ENCODE results near the gene SYT17.

The SYT17 gene

DNA sequence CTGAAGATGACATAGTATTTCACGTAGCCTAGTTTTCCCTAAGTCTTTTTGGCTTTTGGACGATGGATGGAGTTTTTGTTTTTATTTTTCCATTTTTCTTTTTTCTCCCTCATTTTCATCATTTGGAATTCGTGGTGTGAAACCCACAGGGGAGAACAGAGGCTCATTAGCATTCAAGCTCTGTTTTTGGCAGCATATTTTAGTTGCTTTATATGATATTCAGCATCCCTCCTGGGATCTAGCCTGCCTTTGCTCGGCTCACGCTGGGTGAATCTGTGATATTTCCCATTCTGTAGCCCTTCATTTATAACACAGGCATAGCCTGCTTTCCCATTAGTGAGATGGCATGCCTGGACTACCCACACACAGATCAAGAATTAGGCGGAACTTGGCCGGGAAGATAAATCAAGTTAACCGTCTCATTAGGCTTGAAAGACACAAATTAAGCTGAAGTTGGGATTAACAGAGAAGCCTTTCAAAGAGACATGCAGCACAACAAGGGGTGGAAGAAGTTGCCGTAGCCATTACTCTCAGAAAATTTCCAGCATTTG, 97.4 kb downstream of the SYT17 start:
- DNase-seq (ENCODE audit: low read depth) = no peak

DNA sequence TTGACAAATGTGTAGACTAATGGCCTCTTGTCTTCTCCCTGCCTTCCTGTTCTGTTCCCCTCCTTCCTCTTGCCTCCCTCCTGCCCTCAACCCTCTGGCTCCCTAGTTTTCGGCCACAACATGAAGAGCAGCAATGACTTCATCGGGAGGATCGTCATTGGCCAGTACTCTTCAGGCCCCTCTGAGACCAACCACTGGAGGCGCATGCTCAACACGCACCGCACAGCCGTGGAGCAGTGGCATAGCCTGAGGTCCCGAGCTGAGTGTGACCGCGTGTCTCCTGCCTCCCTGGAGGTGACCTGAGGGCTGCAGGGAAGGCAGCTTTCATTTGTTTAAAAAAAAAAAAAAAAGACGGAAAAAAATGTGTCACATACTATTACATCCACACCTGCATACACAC, 98.7 kb downstream of the SYT17 start:
- no peak for DNase-seq (ENCODE audit: low read depth)

DNA sequence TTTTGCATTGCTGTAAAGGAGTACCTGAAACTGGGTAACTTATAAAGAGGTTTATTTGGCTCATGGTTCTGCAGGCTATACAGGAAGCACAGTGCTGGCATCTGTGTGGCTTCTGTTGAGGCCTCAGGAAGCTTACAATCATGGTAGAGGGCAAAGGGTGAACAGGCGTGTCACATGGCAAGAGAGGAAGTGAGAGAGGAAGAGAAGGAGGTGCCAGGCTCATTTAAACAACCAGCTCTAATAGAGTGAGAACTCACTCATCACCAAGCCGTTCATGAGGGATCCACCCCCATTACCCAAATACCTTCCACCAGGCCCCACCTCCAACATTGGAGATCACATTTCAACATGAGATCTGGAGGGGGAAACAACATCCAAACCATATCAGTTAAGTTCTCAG, 101.1 kb downstream of the SYT17 start:
- DNase-seq (ENCODE audit: low read depth) = no peak

DNA sequence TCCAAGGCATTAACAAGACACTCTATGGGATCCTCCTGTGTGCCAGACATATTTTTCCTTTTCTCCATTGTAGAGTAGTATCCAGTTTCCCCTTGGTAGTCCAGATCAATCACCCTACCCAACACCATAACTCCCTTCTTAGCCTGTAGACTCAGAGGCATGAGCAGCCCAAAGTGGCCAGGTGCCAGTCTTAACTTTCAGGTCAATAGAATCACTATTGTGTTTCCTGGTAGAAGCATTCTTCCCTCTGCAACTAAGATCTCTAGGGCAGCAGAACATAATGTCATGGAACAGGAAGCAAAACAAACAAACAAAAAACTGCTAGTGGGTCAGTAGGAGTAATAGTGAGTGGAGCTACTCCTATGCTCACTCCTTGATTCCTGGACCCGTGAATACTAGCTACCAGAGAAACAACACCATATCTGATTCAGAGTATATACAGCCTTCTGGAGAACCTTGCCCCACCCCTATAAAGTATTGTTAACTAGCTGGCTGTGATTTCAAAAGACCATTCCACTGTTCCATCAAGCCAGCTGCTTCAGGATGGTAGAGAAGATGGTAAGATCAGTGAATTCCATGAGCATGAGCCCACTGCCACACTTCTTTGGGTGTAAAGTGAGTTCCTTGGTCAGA, 106.2 kb downstream of the SYT17 start:
- no peak for DNase-seq (ENCODE audit: low read depth)

DNA sequence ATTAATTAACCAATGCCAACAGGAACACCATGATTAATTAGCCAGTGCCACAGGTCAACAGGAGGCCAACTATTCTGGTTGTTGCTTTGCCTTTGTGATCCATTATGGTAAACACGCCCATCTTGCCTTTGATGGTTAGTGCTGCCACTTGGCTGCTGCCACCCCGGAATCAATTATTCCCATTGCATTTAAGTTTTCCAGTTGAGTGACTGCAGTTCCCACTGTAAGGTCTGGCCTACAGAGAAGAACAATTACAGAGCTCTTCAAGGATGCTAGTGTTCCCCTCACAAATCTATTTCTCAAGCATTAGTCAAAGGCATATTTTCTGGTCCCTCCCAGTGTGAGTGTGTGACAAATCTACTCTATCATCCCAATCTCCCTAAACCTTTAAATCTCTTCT, 110.4 kb downstream of the SYT17 start:
- DNase-seq (ENCODE audit: low read depth) = no peak

DNA sequence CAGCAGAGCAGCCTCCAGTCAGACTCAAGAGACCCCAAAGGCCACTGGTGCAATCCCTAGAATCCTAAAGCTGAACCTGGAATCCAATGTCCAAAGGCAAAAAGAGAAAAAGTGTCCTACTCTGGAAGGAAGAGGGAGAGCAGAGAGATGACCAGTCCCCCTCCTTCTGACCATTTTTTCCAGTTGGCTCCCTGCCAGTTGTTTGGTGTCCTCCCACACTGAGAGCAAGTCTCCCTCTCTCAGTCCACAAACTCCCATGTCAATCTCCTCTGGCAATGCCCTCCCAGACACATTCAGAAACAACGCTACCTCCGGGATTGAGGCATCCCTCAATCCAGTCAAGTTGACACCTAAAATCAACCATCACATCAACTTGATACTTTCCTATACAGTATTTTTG, 113.2 kb downstream of the SYT17 start:
- DNase-seq (ENCODE audit: low read depth) = no peak

DNA sequence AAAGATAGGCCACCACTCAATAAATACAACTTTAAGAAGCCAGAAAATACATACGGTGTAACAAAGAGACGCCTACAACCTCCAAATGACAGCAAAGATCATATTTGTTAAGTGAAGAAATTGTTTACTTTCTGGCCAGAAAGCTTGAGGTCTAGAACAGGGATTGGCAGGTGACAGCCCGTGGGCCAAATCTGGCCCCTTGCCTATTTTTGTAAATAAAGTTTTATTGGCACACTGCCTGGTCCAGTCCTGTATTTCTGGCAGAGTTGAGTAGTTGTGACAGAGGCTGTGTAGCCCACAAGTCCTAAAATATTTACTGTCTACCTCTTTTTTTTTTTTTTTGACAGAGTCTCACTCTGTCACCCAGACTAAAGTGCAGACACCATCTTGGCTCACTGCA, 114.1 kb downstream of the SYT17 start:
- no peak for DNase-seq (ENCODE audit: low read depth)

DNA sequence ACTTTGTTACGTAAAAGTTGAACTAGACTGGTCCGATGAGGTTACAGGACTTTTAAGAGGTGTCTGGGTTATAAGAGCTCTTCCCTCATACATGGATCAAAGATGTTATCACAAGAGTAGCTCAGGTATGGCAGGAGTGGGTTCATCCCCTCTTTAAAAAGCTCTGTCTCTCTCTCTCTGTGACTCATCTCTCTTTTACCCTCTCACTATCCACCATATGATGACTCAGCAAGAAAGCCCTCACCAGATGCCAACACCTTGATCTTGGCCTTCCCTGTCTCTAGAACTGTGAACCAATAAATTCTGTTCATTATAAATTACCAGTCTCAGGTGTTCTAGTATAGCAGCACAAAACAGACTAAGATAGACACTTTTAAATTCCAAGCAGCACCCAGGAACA, 115.6 kb downstream of the SYT17 start:
- DNase-seq (ENCODE audit: low read depth) = no peak

DNA sequence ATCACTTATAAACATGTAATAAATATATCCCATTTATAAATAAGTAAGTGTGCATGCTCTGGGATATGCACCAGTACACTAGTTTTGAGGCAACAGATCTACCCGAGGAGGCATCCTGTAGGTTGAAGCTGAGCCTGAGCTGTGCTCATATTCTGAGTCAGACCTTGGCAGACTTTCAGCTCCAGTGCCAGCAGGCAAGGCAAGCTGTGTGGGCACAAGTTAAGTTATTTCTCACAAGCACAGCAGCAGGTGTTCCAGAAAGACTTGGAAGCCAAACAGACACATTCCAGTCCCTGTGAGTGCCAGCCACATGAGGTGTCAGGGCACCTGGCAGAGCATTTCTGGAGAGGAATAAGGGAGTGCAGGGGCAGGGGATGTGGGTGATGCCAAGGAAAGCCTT, 116.2 kb downstream of the SYT17 start:
- no peak for DNase-seq (ENCODE audit: low read depth)

DNA sequence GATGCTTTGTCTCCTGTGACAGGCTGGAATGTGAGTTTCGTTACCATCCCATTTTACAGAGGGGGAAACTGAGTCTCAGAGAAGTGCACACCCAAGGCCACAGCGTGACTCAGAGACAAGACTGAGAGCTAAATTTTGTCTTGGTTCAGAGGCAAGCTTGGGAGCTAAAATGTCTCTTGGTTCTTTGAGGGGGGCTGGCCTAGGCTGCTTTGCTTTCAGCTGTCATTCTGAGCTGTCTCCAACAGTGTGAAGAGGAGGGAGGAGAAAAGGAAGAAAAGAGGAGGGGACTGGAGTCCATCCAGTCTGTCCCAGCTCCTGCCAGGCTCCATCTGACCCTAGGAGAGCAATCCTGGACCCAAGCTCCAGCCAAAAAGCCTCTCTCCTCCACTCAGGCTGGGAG, 117.4 kb downstream of the SYT17 start, which contains the start of gene CLEC19A:
CLEC19A (plus strand) TSS at position 301 of the 400 bp plus-strand sequence. CDS start 121 bp downstream, outside the sequence.
- no peak for DNase-seq (ENCODE audit: low read depth)

DNA sequence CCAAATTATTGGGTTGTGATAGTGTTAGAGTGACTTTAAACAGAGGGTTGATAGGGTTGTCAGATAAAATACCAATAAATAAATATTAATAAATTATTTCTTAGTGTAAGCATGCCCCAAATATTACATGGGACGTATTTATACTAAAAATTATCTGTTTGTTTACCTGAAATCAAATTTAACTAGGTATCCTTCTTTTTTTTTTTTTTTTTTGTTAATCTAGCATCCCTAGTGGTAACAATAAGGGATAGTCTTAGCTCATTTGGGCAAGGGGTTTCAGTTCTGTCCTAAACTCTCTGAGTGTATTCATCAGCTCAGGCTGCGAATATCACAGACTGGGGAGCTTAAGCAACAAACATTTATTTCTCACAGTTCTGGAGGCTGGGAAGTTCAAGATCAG, 118.8 kb downstream of the SYT17 start:
- no peak for DNase-seq (ENCODE audit: low read depth)

DNA sequence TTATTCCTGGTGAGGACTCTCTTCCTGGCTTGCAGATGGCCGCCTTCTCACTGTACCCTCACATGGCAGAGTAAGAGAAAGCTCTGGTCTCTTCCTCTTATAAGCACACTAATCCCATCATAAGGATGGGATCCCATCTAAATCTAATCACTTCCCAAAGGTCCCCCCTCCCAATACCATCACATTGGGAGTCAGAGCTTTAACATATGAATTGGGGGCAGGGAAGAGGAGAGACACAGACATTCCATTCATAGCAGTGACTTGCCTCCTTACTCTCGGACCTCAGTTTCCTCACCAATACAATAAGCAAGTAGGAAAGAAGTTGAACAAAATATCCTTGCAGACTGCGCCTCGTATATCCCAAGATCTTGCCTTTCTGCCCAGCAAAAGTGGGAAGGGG, 119.2 kb downstream of the SYT17 start:
- no peak for DNase-seq (ENCODE audit: low read depth)

DNA sequence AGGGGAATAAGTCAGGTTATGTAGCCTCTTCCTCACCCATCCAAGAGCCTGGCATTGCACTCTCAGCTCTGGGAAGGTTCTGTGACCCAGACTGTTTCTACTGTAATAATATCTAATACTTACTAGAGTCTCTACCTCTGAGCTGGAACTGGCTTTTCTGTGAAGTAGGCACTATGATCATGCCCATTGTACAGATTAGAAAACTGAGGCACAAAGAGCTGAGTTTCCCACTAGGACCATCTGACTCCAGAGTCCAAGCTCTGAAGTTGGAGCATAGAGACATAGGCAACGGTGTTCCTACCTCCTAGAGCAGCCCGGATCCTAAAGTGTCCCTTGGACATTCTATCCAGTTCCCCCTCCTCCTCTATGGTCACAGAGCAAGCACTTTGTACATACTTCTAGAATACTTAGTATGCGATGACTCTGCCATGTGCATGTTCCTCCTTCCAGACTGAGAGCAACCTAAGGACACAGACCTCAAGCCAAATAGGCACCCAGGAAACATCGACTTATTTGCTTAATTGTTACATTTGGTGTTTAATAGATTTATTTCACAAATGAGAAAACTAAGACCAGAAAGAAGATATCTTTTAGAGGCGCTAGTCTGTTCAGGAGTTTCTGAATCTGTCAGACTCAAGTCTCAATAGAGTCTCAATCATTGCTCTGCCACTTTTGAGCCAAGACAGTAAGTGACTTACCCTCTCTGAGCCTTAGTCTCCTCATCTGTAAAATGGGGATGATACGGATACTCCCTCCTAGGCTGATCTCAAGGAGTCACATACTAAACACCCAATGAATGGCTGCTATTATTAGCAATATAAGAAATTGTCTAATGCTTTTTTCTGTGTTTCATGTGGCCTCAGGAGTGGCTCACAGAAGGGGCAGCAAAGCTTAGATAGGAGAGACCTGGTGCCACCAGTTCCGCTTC, 121.1 kb downstream of the SYT17 start:
- no peak for DNase-seq (ENCODE audit: low read depth)

DNA sequence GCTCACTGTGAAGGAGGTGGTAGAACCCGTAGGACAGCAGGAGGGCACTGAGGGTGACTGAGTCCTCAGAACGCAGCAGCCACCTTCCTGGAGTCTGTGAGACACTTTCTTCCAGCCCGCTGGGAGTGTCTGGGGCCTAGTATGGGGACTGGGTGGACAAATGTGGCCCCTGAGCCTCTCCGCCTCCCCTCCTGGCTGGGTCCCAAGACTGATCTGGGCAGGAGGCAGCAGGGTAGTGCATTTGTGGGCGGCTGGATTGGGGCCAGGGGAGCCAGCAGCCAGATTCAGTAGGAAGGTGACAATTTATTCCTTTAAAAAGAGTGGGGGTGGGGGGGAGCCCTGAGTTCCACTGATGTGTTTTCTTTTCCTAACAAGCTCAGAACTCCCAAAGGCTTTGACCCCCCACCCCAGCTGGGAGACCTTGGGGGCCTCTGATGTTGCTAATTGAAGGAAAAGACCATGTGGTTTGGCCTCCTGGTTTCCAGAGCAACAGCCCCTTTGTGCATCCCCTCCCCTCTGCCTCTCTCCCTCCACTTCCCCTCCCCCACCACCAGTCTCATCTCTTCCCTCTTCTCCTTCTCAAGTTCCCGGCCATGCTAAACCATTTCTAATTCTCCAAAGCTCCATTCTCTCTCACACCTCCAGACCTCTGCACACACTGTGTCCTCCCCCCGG, 121.9 kb downstream of the SYT17 start:
- no peak for DNase-seq (ENCODE audit: low read depth)

DNA sequence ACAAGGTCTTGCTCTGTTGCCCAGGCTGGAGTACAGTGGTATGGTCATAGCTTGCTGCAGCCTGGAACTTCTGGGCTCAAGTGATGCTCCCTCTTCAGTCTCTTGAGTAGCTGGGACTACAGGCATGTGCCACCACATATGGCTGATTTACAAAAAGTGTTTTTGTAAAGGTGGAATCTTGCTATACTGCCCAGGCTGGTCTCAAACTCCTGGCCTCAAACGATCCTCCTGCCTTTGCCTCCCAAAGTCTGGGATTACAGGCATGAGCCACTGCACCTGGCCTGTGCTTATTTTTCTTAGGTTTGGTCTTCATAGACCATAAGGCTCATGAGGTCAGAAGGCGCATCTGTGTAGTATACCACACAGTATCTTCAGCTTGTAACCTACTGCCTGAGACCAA, 122.8 kb downstream of the SYT17 start:
- no peak for DNase-seq (ENCODE audit: low read depth)

DNA sequence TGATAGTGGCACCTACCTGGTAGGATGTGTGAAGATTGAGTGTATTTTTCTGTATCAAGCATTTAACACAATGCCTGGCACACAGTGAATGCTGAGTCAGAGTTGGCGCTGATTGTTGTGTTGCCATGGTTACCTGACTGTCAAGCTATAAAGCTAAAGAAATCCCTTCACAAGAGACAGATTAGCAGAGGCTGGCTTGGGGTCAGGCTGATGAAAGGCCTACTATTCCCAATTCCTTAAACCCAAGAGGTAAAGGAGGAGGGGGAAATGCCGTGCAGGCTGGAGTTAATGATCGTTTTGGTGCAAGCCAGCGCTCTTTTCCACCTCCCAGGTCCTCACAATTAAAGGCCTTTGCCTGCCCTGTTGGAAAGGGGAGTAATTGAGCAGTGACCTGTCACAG, 123.4 kb downstream of the SYT17 start:
- no peak for DNase-seq (ENCODE audit: low read depth)

DNA sequence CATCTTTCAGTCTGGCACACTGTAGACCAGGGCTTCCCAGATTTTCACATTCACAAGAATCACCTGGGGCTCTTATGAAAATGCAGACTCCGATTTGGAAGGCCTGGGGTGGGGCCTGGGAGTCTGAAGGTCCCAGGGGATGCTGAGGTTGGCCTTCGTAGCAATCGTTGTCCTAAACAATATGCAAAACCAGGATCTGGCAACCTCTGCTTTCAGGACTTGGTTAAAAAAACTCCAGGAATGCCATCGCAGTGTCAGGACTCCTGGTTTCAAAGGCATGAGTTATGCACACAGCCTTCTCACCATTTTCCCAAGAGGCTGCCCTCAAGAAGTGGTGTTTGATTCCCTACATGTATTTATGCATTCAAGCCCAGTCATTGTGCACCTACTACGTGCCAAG, 124.1 kb downstream of the SYT17 start:
- DNase-seq (ENCODE audit: low read depth) = no peak

DNA sequence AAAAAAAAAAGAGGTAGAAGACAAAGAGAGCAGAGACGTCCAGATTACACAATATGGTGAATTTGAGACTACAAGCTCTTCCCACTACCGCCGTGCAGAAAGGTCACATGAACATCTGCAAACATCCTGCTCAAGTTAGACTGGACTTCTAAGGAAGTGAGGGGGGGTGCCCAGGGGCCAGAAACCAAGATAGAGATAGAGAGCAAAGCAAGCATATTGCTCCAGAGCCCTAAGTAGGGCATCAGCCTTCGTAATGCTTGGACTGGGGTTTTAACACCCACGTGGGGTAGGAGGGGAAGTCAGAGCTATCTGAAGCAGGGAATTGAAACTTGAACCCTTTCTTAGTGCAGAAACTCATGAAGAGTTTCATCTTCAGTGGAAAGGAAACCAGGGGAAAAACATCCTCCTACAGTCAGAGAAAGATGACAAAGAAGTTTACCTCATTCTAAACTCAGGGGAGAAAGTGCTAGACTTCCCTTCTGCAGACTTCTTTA, 126.2 kb downstream of the SYT17 start:
- DNase-seq (ENCODE audit: low read depth) = no peak

DNA sequence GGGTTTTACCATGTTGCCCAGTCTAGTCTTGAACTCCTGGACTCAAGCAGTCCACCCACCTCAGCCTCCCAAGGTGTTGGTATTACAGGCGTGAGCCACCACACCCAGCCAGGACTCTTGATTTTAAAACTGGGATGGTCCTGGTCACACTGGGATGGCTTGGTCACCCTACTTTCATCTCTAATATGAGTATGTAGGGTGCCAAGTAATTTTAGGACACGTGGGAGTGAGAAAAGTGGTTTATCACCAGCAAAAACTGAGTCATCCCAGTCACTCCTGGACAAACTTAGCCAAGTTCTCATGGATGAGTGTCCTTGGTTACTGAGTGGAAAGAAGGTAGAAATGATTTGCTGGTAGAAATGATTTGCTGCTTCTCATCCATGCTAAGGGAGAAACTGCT, 127.4 kb downstream of the SYT17 start:
- no peak for DNase-seq (ENCODE audit: low read depth)

DNA sequence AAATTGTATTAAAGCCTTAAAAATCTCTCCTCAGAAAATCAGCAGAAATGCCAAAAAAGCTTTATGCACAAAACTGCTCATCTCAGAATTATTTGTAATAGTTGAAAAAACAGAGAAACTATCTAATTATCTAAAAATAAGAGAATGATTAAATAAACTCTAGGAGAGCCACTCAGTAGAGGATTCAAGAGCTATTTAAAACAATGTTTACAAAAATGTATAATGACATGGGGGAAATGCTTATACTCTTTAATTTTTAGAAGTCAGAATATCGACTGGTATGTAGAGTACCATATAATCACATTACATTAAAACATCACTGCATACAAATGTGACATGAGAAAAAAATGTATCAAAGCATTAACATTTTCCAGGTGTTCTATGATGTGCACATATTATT, 129.4 kb downstream of the SYT17 start:
- no peak for DNase-seq (ENCODE audit: low read depth)

DNA sequence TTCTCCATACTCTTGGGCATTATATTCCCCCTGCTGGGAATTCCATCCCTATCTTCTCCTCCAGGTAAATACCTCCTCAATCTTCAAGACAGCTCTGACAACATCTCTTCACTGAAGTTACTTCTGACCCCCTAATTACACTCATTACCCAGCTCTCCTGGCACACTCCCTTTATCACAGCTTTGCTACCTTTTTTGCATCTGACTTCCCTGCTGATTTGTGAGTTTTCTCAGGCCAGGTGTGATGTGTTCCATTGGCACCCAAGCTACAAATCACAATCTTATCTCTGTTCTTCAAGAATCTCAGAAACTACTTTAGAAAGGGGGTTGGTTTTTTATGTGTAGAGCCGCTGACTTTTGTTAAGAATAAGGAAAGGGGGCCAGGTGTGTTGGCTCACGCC, 131.5 kb downstream of the SYT17 start:
- DNase-seq (ENCODE audit: low read depth) = no peak

DNA sequence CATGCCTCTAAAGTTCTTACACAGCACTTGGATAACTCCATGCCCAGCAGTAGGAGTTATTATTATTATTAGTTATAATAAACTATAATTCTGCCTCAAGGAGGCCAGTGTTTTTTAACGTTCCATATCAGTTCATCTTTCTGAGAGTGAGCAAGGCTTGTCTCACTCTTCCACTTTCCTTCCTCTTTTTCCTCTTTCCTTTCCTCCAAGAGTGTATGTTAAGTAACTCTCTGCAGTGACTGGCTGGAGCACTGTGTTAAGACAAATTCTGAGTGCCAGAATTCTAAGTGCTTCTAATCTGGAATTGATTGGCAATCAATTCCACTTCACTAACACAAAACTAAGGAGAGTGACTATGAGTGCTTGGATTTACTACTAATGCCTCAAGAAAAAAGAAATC, 133.9 kb downstream of the SYT17 start:
- no peak for DNase-seq (ENCODE audit: low read depth)

DNA sequence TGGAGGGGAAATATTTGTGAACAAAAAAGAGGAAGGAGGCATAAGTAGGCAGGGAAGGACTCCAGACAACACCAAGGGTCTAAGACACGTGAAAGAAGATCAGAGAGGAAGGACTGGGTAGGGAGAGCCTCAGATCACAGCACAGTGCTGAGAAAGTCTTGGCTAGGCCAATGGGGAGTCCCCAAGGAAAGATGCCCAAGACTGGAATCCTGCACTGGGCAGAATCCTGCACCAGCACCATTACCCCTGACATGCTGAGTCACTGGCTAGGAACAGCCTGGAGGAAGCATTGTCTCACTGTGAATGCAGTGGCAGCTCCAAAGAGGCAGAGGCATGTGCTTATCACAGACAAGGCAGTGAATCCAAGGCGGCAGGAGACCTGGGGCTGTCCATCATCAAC, 136.7 kb downstream of the SYT17 start:
- no peak for DNase-seq (ENCODE audit: low read depth)
